Neural cell (in vitro differentiated cells): Measurements from ENCODE around the gene CILP. TPM values are rescaled to one million over a fixed set of nuclear protein-coding genes. Genes with fewer than 3 reads are reported as not detected.

Experiments used
- H2AFZ ChIP-seq: fragments of 200-600, 300-800 bp; sonication (generic), shearing (Covaris generic); 2 replicates; pipeline ENCODE4 v1.6.0; 2014; ENCODE audit warnings: low read depth, mild to moderate bottlenecking, antibody characterized with exemption, low read length, moderate library complexity
- H3F3A ChIP-seq: fragments of 200-600 bp; shearing (Covaris generic); 2 replicates; pipeline ENCODE4 v1.6.1; 2016; ENCODE audit warnings: mild to moderate bottlenecking, moderate library complexity, mixed read lengths, antibody characterized with exemption, low read length; ENCODE audit not compliant: insufficient read depth, poor library complexity, severe bottlenecking
- H3K27ac ChIP-seq: fragments of 200-600, 300-800 bp; sonication (generic), shearing (Covaris generic); 2 replicates; pipeline ENCODE4 v1.5.1; 2014; ENCODE audit warnings: mild to moderate bottlenecking, low read length, moderate library complexity
- H3K27me3 ChIP-seq: fragments of 300-800, 200-600 bp; sonication (generic), shearing (Covaris generic); 2 replicates; pipeline ENCODE4 v1.6.0; 2014; ENCODE audit warnings: mild to moderate bottlenecking, low read depth, low read length, moderate library complexity; ENCODE audit not compliant: insufficient read depth
- H3K36me3 ChIP-seq: fragments of 300-800, 200-600 bp; sonication (generic), shearing (Covaris generic); 2 replicates; pipeline ENCODE4 v1.5.1; 2014; ENCODE audit warnings: mild to moderate bottlenecking, antibody characterized with exemption, low read length, moderate library complexity; ENCODE audit not compliant: insufficient read depth
- H3K4me2 ChIP-seq: fragments of 300-800, 200-600 bp; sonication (generic), shearing (Covaris generic); 2 replicates; pipeline ENCODE4 v1.6.0; 2014; ENCODE audit warnings: mild to moderate bottlenecking, low read length
- H3K4me3 ChIP-seq: fragments of 300-800, 200-600 bp; sonication (generic), shearing (Covaris generic); 2 replicates; pipeline ENCODE4 v1.5.1; 2014; ENCODE audit warnings: mild to moderate bottlenecking, low read length, moderate library complexity
- H3K79me2 ChIP-seq: fragments of 200-600 bp; shearing (Covaris generic); replicated peaks from 2 replicates; pipeline ENCODE4 v1.6.0; 2014; ENCODE audit warnings: mild to moderate bottlenecking, low read length, moderate library complexity; ENCODE audit not compliant: insufficient read depth
- H3K9ac ChIP-seq: fragments of 300-800, 200-600 bp; sonication (generic), shearing (Covaris generic); 2 replicates; pipeline ENCODE4 v1.6.1; 2016; ENCODE audit warnings: mild to moderate bottlenecking, low read length, mixed read lengths
- H3K9me2 ChIP-seq: fragments of 200-600 bp; shearing (Covaris generic); 2 replicates; pipeline ENCODE4 v1.6.1; 2016; ENCODE audit warnings: mild to moderate bottlenecking, low read length, mixed read lengths; ENCODE audit not compliant: insufficient read depth
- H3K9me3 ChIP-seq: fragments of 200-600, 300-800 bp; sonication (generic), shearing (Covaris generic); 2 replicates; pipeline ENCODE4 v1.6.1; 2016; ENCODE audit warnings: mild to moderate bottlenecking, mixed run types, low read length, moderate library complexity, mixed read lengths
- H4K20me1 ChIP-seq: fragments of 200-600 bp; shearing (Covaris generic); 2 replicates; pipeline ENCODE4 v1.6.1; 2016; ENCODE audit warnings: mild to moderate bottlenecking, mixed run types; ENCODE audit not compliant: insufficient read depth
- EP300 ChIP-seq: fragments of 450-650 bp; conservative IDR thresholded peaks from 2 replicates; pipeline ENCODE4 v1.6.1; 2014; ENCODE audit warnings: antibody characterized with exemption, mild to moderate bottlenecking, moderate library complexity; ENCODE audit not compliant: poor library complexity, severe bottlenecking
- EZH2 ChIP-seq: fragments of 200-600, 300-800 bp; shearing (Covaris generic), sonication (generic); IDR thresholded peaks from 2 replicates; pipeline ENCODE4 v1.6.1; 2014; ENCODE audit warnings: antibody characterized with exemption, low read length, borderline replicate concordance, mild to moderate bottlenecking; ENCODE audit not compliant: insufficient read depth, poor library complexity, severe bottlenecking
- MXI1 ChIP-seq: fragments of 450-650 bp; conservative IDR thresholded peaks from 2 replicates; pipeline ENCODE4 v1.6.1; 2014; ENCODE audit warnings: antibody characterized with exemption, mild to moderate bottlenecking; ENCODE audit not compliant: poor library complexity, severe bottlenecking
- POLR2AphosphoS5 ChIP-seq: IDR thresholded peaks from 2 replicates; pipeline ENCODE4 v1.6.1; 2012
- RAD21 ChIP-seq: fragments of 450-650 bp; conservative IDR thresholded peaks from 2 replicates; pipeline ENCODE4 v1.6.1; 2014; ENCODE audit warnings: antibody characterized with exemption, mild to moderate bottlenecking, moderate library complexity
- SMC3 ChIP-seq: fragments of 450-650 bp; conservative IDR thresholded peaks from 2 replicates; pipeline ENCODE4 v1.6.1; 2014; ENCODE audit warnings: antibody characterized with exemption, mild to moderate bottlenecking, moderate library complexity; ENCODE audit not compliant: poor library complexity
- TAF1 ChIP-seq: IDR thresholded peaks from 2 replicates; pipeline ENCODE4 v1.6.1; 2012; ENCODE audit warnings: low read depth
- polyA plus RNA-seq: library from polyadenylated mRNA; depleted of rRNA; stranded (reverse); fragments of >200 nt; gene quantifications from 2 replicates; pipeline ENCODE4 v1.2.3, GENCODE V29; 2014
- TF ChIP-seq, protein P1 (sequence below): fragments of 450-650 bp; IDR thresholded peaks from 2 replicates; pipeline ENCODE4 v1.5.1; 2014; ENCODE audit warnings: antibody characterized with exemption, mild to moderate bottlenecking, moderate library complexity; ENCODE audit not compliant: poor library complexity, severe bottlenecking
- TF ChIP-seq, protein P2 (sequence below): IDR thresholded peaks from 2 replicates; pipeline ENCODE4 v1.6.1; 2012; ENCODE audit warnings: borderline replicate concordance

The CILP gene
- polyA plus RNA-seq, 1 donor from 2014 or later: 1.4 TPM

DNA sequence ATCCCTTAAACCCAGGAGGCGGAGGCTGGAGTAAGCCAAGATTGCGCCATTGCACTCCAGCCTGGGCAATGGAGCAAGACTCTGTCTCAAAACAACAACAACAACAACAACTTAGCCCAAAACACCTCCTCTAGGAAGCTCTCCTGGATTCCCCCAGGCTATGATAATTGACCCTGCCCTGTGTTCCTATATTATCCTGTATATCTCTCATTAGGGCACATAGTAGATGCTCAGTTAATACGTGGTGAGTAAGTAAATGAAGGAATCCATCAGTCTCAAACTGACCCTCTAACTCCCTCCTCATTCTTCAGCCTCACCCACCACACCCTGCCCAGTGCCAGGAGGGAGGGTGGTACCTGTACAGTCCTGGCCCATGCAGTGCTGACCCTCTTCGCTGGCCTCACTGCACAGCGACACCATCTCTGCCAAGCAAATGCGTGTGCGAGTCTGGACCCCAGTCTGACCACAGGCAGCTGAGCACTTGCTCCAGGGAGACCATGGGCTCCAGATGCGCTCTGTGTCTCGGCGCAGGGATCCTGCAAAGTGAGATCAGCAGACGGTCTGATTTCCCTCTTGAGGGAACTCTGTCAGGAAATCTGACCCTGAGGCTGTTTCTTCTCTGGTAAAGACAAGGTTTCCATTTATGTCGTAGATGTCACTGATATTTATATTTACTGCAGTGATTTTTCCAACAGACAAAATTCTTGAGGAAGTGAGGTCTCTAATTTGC, 6.2 kb downstream of the CILP start:
- no peaks in the 10 kb centered on the region for H3K36me3 ChIP-seq
- H3F3A ChIP-seq: no peaks in the 10 kb centered on the region
- no peaks in the 10 kb centered on the region for H3K9me3 ChIP-seq
- no peak overlapping the region for H3K4me3 ChIP-seq
- TF ChIP-seq MXI1 (no peak), POLR2AphosphoS5 (no peak), SMC3 (no peak), EZH2 (no peak), EP300 (no peak), RAD21 (no peak), TAF1 (no peak)
- TF ChIP-seq, protein P1, sequence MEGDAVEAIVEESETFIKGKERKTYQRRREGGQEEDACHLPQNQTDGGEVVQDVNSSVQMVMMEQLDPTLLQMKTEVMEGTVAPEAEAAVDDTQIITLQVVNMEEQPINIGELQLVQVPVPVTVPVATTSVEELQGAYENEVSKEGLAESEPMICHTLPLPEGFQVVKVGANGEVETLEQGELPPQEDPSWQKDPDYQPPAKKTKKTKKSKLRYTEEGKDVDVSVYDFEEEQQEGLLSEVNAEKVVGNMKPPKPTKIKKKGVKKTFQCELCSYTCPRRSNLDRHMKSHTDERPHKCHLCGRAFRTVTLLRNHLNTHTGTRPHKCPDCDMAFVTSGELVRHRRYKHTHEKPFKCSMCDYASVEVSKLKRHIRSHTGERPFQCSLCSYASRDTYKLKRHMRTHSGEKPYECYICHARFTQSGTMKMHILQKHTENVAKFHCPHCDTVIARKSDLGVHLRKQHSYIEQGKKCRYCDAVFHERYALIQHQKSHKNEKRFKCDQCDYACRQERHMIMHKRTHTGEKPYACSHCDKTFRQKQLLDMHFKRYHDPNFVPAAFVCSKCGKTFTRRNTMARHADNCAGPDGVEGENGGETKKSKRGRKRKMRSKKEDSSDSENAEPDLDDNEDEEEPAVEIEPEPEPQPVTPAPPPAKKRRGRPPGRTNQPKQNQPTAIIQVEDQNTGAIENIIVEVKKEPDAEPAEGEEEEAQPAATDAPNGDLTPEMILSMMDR: no peak
- TF ChIP-seq, protein P2, sequence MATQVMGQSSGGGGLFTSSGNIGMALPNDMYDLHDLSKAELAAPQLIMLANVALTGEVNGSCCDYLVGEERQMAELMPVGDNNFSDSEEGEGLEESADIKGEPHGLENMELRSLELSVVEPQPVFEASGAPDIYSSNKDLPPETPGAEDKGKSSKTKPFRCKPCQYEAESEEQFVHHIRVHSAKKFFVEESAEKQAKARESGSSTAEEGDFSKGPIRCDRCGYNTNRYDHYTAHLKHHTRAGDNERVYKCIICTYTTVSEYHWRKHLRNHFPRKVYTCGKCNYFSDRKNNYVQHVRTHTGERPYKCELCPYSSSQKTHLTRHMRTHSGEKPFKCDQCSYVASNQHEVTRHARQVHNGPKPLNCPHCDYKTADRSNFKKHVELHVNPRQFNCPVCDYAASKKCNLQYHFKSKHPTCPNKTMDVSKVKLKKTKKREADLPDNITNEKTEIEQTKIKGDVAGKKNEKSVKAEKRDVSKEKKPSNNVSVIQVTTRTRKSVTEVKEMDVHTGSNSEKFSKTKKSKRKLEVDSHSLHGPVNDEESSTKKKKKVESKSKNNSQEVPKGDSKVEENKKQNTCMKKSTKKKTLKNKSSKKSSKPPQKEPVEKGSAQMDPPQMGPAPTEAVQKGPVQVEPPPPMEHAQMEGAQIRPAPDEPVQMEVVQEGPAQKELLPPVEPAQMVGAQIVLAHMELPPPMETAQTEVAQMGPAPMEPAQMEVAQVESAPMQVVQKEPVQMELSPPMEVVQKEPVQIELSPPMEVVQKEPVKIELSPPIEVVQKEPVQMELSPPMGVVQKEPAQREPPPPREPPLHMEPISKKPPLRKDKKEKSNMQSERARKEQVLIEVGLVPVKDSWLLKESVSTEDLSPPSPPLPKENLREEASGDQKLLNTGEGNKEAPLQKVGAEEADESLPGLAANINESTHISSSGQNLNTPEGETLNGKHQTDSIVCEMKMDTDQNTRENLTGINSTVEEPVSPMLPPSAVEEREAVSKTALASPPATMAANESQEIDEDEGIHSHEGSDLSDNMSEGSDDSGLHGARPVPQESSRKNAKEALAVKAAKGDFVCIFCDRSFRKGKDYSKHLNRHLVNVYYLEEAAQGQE: no peak
- no peaks in the 10 kb centered on the region for H4K20me1 ChIP-seq
- no peak overlapping the region for H3K4me2 ChIP-seq
- H3K27me3 ChIP-seq: no peaks in the 10 kb centered on the region
- no peak overlapping the region for H2AFZ ChIP-seq
- no peaks in the 10 kb centered on the region for H3K79me2 ChIP-seq
- no peak overlapping the region for H3K9ac ChIP-seq
- H3K27ac ChIP-seq: no peak overlapping the region
- H3K9me2 ChIP-seq: no peaks in the 10 kb centered on the region

- Histone ChIP-seq H3K9me2 (no peaks in the 10 kb centered on the region), H3K27ac (no peak overlapping the region), H3F3A (no peaks in the 10 kb centered on the region), H3K79me2 (no peaks in the 10 kb centered on the region), H3K4me2 (no peak overlapping the region), H3K27me3 (no peaks in the 10 kb centered on the region), H3K36me3 (no peaks in the 10 kb centered on the region), H3K4me3 (no peak overlapping the region), H3K9ac (no peak overlapping the region), H3K9me3 (no peaks in the 10 kb centered on the region), H4K20me1 (no peaks in the 10 kb centered on the region), H2AFZ (no peak overlapping the region)
- TF ChIP-seq EZH2: no peak
- no peak for TF ChIP-seq POLR2AphosphoS5
- no peak for TF ChIP-seq TAF1
- no peak for TF ChIP-seq RAD21
- no peak for TF ChIP-seq MXI1
- no peak for TF ChIP-seq EP300
Measured at GRCh38 chr15:65204236-65204930, 6.9 kb downstream of the CILP start.
